Esophagus muscularis mucosa (tissue), 4 donors: ENCODE measurements around the gene AZU1.

ENCODE experiments used
- CTCF ChIP-seq, 3 experiments: fragments of 200-600 bp in 2 of 3; fragments of 450-650 bp in 1 of 3; sonication (generic) in 2 of 3; IDR thresholded peaks; one replicate each; pipeline ENCODE4 v1.5.1; 2017 to 2019; ENCODE audit warnings: antibody characterized with exemption in 3 of 3, mild to moderate bottlenecking in 2 of 3, moderate library complexity in 1 of 3
- EP300 ChIP-seq: sonication (generic); formaldehyde crosslinking; IDR thresholded peaks from one replicate; pipeline ENCODE4 v1.6.1; 2017; ENCODE audit warnings: antibody characterized with exemption
- POLR2A ChIP-seq: fragments of 450-650 bp; IDR thresholded peaks from one replicate; pipeline ENCODE4 v1.6.1; 2017; ENCODE audit warnings: antibody characterized with exemption, moderate library complexity, mild to moderate bottlenecking, low read depth
- POLR2AphosphoS5 ChIP-seq, 2 donors: sonication (generic); formaldehyde crosslinking; IDR thresholded peaks; one replicate each; pipeline ENCODE4 v1.6.1; 2017; ENCODE audit warnings: antibody characterized with exemption in 2 of 2

GRCh38 chr19:867301-867793 lies 39.7 kb downstream of the AZU1 start:
- TF ChIP-seq POLR2AphosphoS5 (IDR thresholded peaks at IDR 0.05) (no peak), CTCF (IDR thresholded peaks at IDR 0.05) (no peak), POLR2A (no peak), EP300 (no peak)
